Ovary (tissue), 9 donors: ENCODE data around the gene RPL31. TPM values are rescaled to one million over a fixed set of nuclear protein-coding genes. Genes with fewer than 3 reads are reported as not detected.

Source experiments
- DNase-seq, 5 donors: peaks; one replicate each; pipeline ENCODE4 v3.0.0-alpha.2; 2019 to 2020
- H3K27ac ChIP-seq, 2 donors: fragments of 200-600 bp; one replicate each; pipeline versions ENCODE4 v1.5.1 to v1.8.0; 2019 to 2022
- H3K27me3 ChIP-seq: fragments of 200-600 bp; one replicate; pipeline ENCODE4 v1.8.0; 2022
- H3K36me3 ChIP-seq: fragments of 200-600 bp; sonication (generic); one replicate; pipeline ENCODE4 v1.5.1; 2019
- H3K4me1 ChIP-seq: one replicate; pipeline ENCODE4 v1.8.1; 2013; ENCODE audit warnings: mild to moderate bottlenecking, moderate library complexity; ENCODE audit not compliant: insufficient read depth
- H3K4me3 ChIP-seq: fragments of 200-600 bp; sonication (generic); one replicate; pipeline ENCODE4 v1.5.1; 2017
- H3K9me3 ChIP-seq, 2 donors: fragments of 200-600 bp in 1 of 2; sonication (generic) in 1 of 2; one replicate each; pipeline versions ENCODE4 v1.5.1 to v1.8.1; 2013 to 2019; ENCODE audit warnings: mild to moderate bottlenecking in 1 of 2, moderate library complexity in 1 of 2
- CTCF ChIP-seq, 3 donors: fragments of 450-650 bp in 2 of 3; fragments of 200-600 bp in 1 of 3; IDR thresholded peaks; one replicate each; pipeline versions ENCODE4 v1.5.1 to v1.8.0; 2016 to 2022; ENCODE audit warnings: antibody characterized with exemption in 3 of 3, mild to moderate bottlenecking in 1 of 3
- EP300 ChIP-seq: sonication (generic); formaldehyde crosslinking; IDR thresholded peaks from one replicate; pipeline ENCODE4 v1.6.1; 2017; ENCODE audit warnings: antibody characterized with exemption
- POLR2A ChIP-seq: fragments of 450-650 bp; IDR thresholded peaks from one replicate; pipeline ENCODE4 v1.6.1; 2017; ENCODE audit warnings: antibody characterized with exemption, mild to moderate bottlenecking, moderate library complexity
- WGBS, 3 donors: extraction: QIAGEN DNeasy Blood & Tissue Kit in 1 of 3; methylation state at CpG; one replicate each; pipeline versions ENCODE4 v1.1.5 to v1.1.7; 2013 to 2017; 5-methylcytosine and 5-hydroxymethylcytosine counted together
- intact Hi-C, 4 donors: fragments of 100-400 bp; cut with DNase I; formaldehyde crosslinking; loops; one replicate each; pipeline versions ENCODE4 v1.11.0 to v1.15.1; 2022 to 2023
- polyA plus RNA-seq, 2 donors: library from polyadenylated mRNA; stranded (reverse); fragments of 200-250 nt in 1 of 2; fragments of 350-450 nt in 1 of 2; fragmentation: Illumina TruSeq in 1 of 2; extraction: RNeasy Lipid Tissue Mini Kit (QIAGEN cat#74804) in 1 of 2; gene quantifications; one replicate each; pipeline ENCODE4 v1.2.3, GENCODE V29; 2013 to 2014
- total RNA-seq, 7 donors: library from RNA; depleted of rRNA in 2 of 7; stranded (reverse); fragments of >200 nt in 2 of 7; fragmentation: NEBNext Ultra II Directional in 3 of 7; extraction: Animal tissue kit (Norgen Biotek cat#: 25700) in 3 of 7; gene quantifications; one replicate each; pipeline versions ENCODE4 v1.1.0 to v1.2.4, GENCODE V29; 2016 to 2023
- donor health status: DM: no; HTN: no; CAD: no; lungs with moderate emphysema.
- donor health status: DM: no; HTN: no; CAD: no.
- donor health status: Bipolar disorder and iron deficiency.
- donor health status: DM: yes; HTN: yes; CAD: no.
- donor health status: DM: no; HTN: no; CAD: no.
- donor health status: DM: yes; HTN: yes; CAD: no.

The RPL31 gene
- total and polyA plus RNA-seq, 9 donors, result 2,349 to 14,384 (median 3,108) TPM

- Histone ChIP-seq H3K27me3 (no peaks in the 10 kb centered on the region), H3K4me3 (no peak overlapping the region), H3K36me3 (no peaks in the 10 kb centered on the region), H3K4me1 (no peaks in the 10 kb centered on the region), H3K9me3 (no peaks in the 10 kb centered on the region), H3K27ac (no peak overlapping the region)
- intact Hi-C loops, result loop anchor here (5.0 to 10.0 kb wide), 3 partner anchors 116 to 171 kb away; partner anchors contain the start of gene TBC1D8 (in 1 of the 4)
- no peak for DNase-seq
- TF ChIP-seq EP300 (no peak), POLR2A (no peak), CTCF (IDR thresholded peaks at IDR 0.05) (peak in 1 of 3 donors; percentile 16)
- WGBS, 3 donors, result 49 to 59% (median 50%) methylated on average over 2 of the region's 2 CpGs
These were observed 34.5 kb downstream of the RPL31 start for GRCh38 chr2:101036562-101036961.

GRCh38 chr2:101037161-101037755 is 35.2 kb downstream of the RPL31 start:
- WGBS, 3 donors, result 89 to 92% (median 90%) methylated on average over 18 to 19 of the region's 19 CpGs
- H3K4me1 ChIP-seq, result no peaks in the 10 kb centered on the region
- TF ChIP-seq CTCF (IDR thresholded peaks at IDR 0.05) (no peak), EP300 (no peak), POLR2A (no peak)
- H3K9me3 ChIP-seq, result no peaks in the 10 kb centered on the region
- DNase-seq, result no peak
- intact Hi-C loops, result loop anchor here (5.0 to 10.0 kb wide), 3 partner anchors 115 to 170 kb away; partner anchors contain the start of gene TBC1D8 (in 1 of the 4)
- H3K27ac ChIP-seq, result no peak overlapping the region
- H3K4me3 ChIP-seq, result no peak overlapping the region
- H3K27me3 ChIP-seq, result no peaks in the 10 kb centered on the region
- H3K36me3 ChIP-seq, result no peaks in the 10 kb centered on the region

- Histone ChIP-seq H3K27me3 (no peaks in the 10 kb centered on the region), H3K36me3 (no peaks in the 10 kb centered on the region), H3K4me3 (no peak overlapping the region), H3K9me3 (no peaks in the 10 kb centered on the region), H3K27ac (no peak overlapping the region), H3K4me1 (no peaks in the 10 kb centered on the region)
- DNase-seq, result no peak
- TF ChIP-seq EP300, result no peak
- no peak for TF ChIP-seq CTCF (IDR thresholded peaks at IDR 0.05)
- TF ChIP-seq POLR2A, result no peak
- WGBS, 3 donors, result 93 to 96% (median 94%) methylated on average over 21 of the region's 21 CpGs
- intact Hi-C loops, result loop anchor here (5.0 to 10.0 kb wide), 3 partner anchors 114 to 169 kb away; partner anchors contain the start of gene TBC1D8 (in 1 of the 4)
These were observed 36.6 kb downstream of the RPL31 start for GRCh38 chr2:101038455-101039255.

GRCh38 chr2:101040072-101040471 is 38.0 kb downstream of the RPL31 start:
- DNase-seq, result no peak
- Histone ChIP-seq H3K36me3 (no peaks in the 10 kb centered on the region), H3K4me1 (no peaks in the 10 kb centered on the region), H3K9me3 (no peaks in the 10 kb centered on the region), H3K4me3 (no peak overlapping the region), H3K27me3 (no peaks in the 10 kb centered on the region), H3K27ac (no peak overlapping the region)
- intact Hi-C loops, result no loop called here
- WGBS, 3 donors, result 82 to 86% (median 84%) methylated on average over 13 of the region's 13 CpGs
- no peak for TF ChIP-seq CTCF (IDR thresholded peaks at IDR 0.05)
- TF ChIP-seq EP300, result no peak
- no peak for TF ChIP-seq POLR2A
